GM23338 (cell line): ENCODE results near the gene EFCAB8. TPM values are rescaled to one million over a fixed set of nuclear protein-coding genes. Genes with fewer than 3 reads are reported as not detected.
A peak's percentile ranks its signal among the peaks of the same experiment; 100 is the strongest.

Experiments
- ATAC-seq: fragments of 200-7000 bp; cut with Tn5 transposase; 3 replicates; pipeline ENCODE4 v1.9.1; 2020
- DNase-seq: peaks from one replicate; pipeline ENCODE4 v3.0.0-alpha.2; 2015; ENCODE audit warnings: low spot score
- H2AFZ ChIP-seq: fragments of 200-600 bp; sonication (generic); 2 replicates; pipeline ENCODE4 v1.8.0; 2016; ENCODE audit warnings: antibody characterized with exemption, mild to moderate bottlenecking, moderate library complexity
- H3F3A ChIP-seq: fragments of 200-600 bp; sonication (generic); replicated peaks from 2 replicates; pipeline ENCODE4 v1.8.0; 2017; ENCODE audit warnings: antibody characterized with exemption, mixed run types, low read depth
- H3K27ac ChIP-seq: fragments of 200-600 bp; sonication (generic); 2 replicates; pipeline ENCODE4 v1.6.1; 2016; ENCODE audit warnings: low read depth
- H3K27me3 ChIP-seq: fragments of 200-600 bp; sonication (generic); 2 replicates; pipeline ENCODE4 v1.8.0; 2016; ENCODE audit warnings: mild to moderate bottlenecking, mixed run types, moderate library complexity; ENCODE audit not compliant: insufficient read depth
- H3K36me3 ChIP-seq: fragments of 200-600 bp; sonication (generic); 2 replicates; pipeline ENCODE4 v1.8.0; 2016; ENCODE audit warnings: mild to moderate bottlenecking; ENCODE audit not compliant: insufficient read depth
- H3K4me1 ChIP-seq: fragments of 200-600 bp; sonication (generic); 2 replicates; pipeline ENCODE4 v1.8.0; 2016; ENCODE audit warnings: mild to moderate bottlenecking, moderate library complexity; ENCODE audit not compliant: insufficient read depth
- H3K4me2 ChIP-seq: fragments of 200-600 bp; sonication (generic); 2 replicates; pipeline ENCODE4 v1.7.1; 2017; ENCODE audit warnings: mixed run types
- H3K4me3 ChIP-seq: fragments of 200-600 bp; sonication (generic); 2 replicates; pipeline ENCODE4 v1.6.1; 2016; ENCODE audit warnings: mixed run types
- H3K79me2 ChIP-seq: fragments of 200-600 bp; sonication (generic); replicated peaks from 2 replicates; pipeline ENCODE4 v1.8.0; 2017; ENCODE audit warnings: mild to moderate bottlenecking; ENCODE audit not compliant: insufficient read depth
- H3K9me2 ChIP-seq: fragments of 200-600 bp; sonication (generic); 2 replicates; pipeline ENCODE4 v1.8.0; 2017; ENCODE audit not compliant: insufficient read depth
- H4K20me1 ChIP-seq: fragments of 200-600 bp; sonication (generic); replicated peaks from 2 replicates; pipeline ENCODE4 v1.8.0; 2017; ENCODE audit warnings: mild to moderate bottlenecking; ENCODE audit not compliant: insufficient read depth
- H3K27ac Mint-ChIP-seq: 2 replicates; pipeline ENCODE4 v1.8.0; 2020; ENCODE audit warnings: inconsistent platforms, mild to moderate bottlenecking, moderate library complexity, mixed read lengths
- H3K27me3 Mint-ChIP-seq: 3 replicates; pipeline ENCODE4 v1.8.0; 2022; ENCODE audit warnings: low read depth, mild to moderate bottlenecking, moderate library complexity, mixed read lengths, inconsistent platforms; ENCODE audit not compliant: insufficient read depth, poor library complexity
- H3K36me3 Mint-ChIP-seq: 3 replicates; pipeline ENCODE4 v1.8.0; 2021; ENCODE audit warnings: low read depth, mild to moderate bottlenecking, inconsistent platforms, moderate library complexity, mixed read lengths
- H3K4me1 Mint-ChIP-seq: 3 replicates; pipeline ENCODE4 v1.8.0; 2020; ENCODE audit warnings: mild to moderate bottlenecking, inconsistent platforms, mixed read lengths
- H3K4me3 Mint-ChIP-seq: 3 replicates; pipeline ENCODE4 v1.8.0; 2021; ENCODE audit warnings: moderate library complexity, mild to moderate bottlenecking, inconsistent platforms, mixed read lengths
- H3K9me3 Mint-ChIP-seq: 3 replicates; pipeline ENCODE4 v1.8.0; 2020; ENCODE audit warnings: moderate library complexity, mild to moderate bottlenecking, inconsistent platforms, mixed read lengths
- ETS1 ChIP-seq: IDR thresholded peaks from 2 replicates; pipeline ENCODE4 v1.6.1; 2016; ENCODE audit warnings: antibody characterized with exemption
- EZH2 ChIP-seq: fragments of 200-600 bp; sonication (generic); IDR thresholded peaks from one replicate; pipeline ENCODE4 v1.8.0; 2017; ENCODE audit warnings: antibody characterized with exemption, mild to moderate bottlenecking, low read depth; ENCODE audit not compliant: unreplicated experiment
- NANOG ChIP-seq: IDR thresholded peaks from 2 replicates; pipeline ENCODE4 v1.6.1; 2016; ENCODE audit warnings: antibody characterized with exemption, borderline replicate concordance
- REST ChIP-seq: IDR thresholded peaks from one replicate; pipeline ENCODE4 v1.6.1; 2018; ENCODE audit warnings: antibody characterized with exemption; ENCODE audit not compliant: unreplicated experiment
- ZNF114 ChIP-seq: fragments of 250-450 bp; sonication (Bioruptor Pico); IDR thresholded peaks from 2 replicates; pipeline ENCODE4 v1.5.0; 2020; ENCODE audit warnings: mild to moderate bottlenecking, moderate library complexity
- ZNF462 ChIP-seq: fragments of 250-450 bp; sonication (Bioruptor Pico); IDR thresholded peaks from 2 replicates; pipeline ENCODE4 v1.5.0; 2020; ENCODE audit warnings: mild to moderate bottlenecking, moderate library complexity
- polyA plus RNA-seq: library from polyadenylated mRNA; unstranded; fragments of >200 nt; fragmentation: Nextera tagmentation; extraction: Ambion mirVana; gene quantifications from 2 replicates; pipeline ENCODE4 v1.2.1, GENCODE V29; 2016
- total RNA-seq: library from RNA; depleted of rRNA; stranded (reverse); fragments of >200 nt; shearing (Covaris generic); gene quantifications from 2 replicates; pipeline ENCODE4 v1.2.3, GENCODE V29; 2014

EFCAB8 gene
- total and polyA plus RNA-seq, 2 experiments from 2014 or later, result 0.35 TPM; not detected in 1

- H2AFZ ChIP-seq, result peak overlapping the region; percentile 99
- no peak overlapping the region for H3K4me3 Mint-ChIP-seq
- no peaks in the 10 kb centered on the region for H3K9me2 ChIP-seq
- H3K4me3 ChIP-seq, result no peak overlapping the region
- no peaks in the 10 kb centered on the region for H3K27me3 ChIP-seq
- peaks cover 6% of the 10 kb centered on the region for H3K4me1 Mint-ChIP-seq
- H3K79me2 ChIP-seq, result no peaks in the 10 kb centered on the region
- no peak overlapping the region for H3K27ac Mint-ChIP-seq
- DNase-seq, result no peak
- no peaks in the 10 kb centered on the region for H4K20me1 ChIP-seq
- peaks cover 6% of the 10 kb centered on the region for H3K9me3 Mint-ChIP-seq
- peaks cover 10% of the 10 kb centered on the region for H3K27me3 Mint-ChIP-seq
- peak; percentile 63 for ATAC-seq
- 0 out of 2 replicates have a peak, but pooled peaks cover 10% of the 10 kb centered on the region for H3F3A ChIP-seq
- peak overlapping the region; percentile 47; the same call in 1 of the 2 replicates for H3K27ac ChIP-seq
- H3K36me3 Mint-ChIP-seq, result 0 out of 3 replicates have a peak, but pooled peaks cover 1% of the 10 kb centered on the region
- peak overlapping the region; percentile 45; the same call in 1 of the 2 replicates for H3K4me2 ChIP-seq
- peaks cover 31% of the 10 kb centered on the region for H3K4me1 ChIP-seq
- no peaks in the 10 kb centered on the region for H3K36me3 ChIP-seq
- no peak for TF ChIP-seq REST
- TF ChIP-seq ZNF462 (CRISPR knock-in tag), result no peak
- no peak for TF ChIP-seq NANOG
- no peak for TF ChIP-seq EZH2
- no peak for TF ChIP-seq ETS1
- no peak for TF ChIP-seq ZNF114
Measured at GRCh38 chr20:32971703-32972161, 113.0 kb downstream of the EFCAB8 start.
